Spleen (tissue), 11 donors: ENCODE data around the gene GRAP2. TPM values are rescaled to one million over a fixed set of nuclear protein-coding genes. Genes with fewer than 3 reads are reported as not detected.
A peak's percentile ranks its signal among the peaks of the same experiment; 100 is the strongest.

Experiments used
- DNase-seq: peaks from one replicate; pipeline ENCODE4 v3.0.0-alpha.2; 2020
- H3K27ac ChIP-seq, 8 donors: fragments of 200-600 bp; sonication (generic) in 7 of 8; 1 replicate in 4 of 8; 2 replicates in 4 of 8; pipeline versions ENCODE4 v1.5.0 to v1.8.0; 2016 to 2021; ENCODE audit warnings: inconsistent platforms in 4 of 8, mild to moderate bottlenecking in 4 of 8, moderate library complexity in 1 of 8
- H3K27me3 ChIP-seq, 7 donors: fragments of 200-600 bp; sonication (generic) in 6 of 7; replicated peaks in 1 of 7; 1 replicate in 4 of 7; 2 replicates in 3 of 7; pipeline versions ENCODE4 v1.5.0 to v1.8.0; 2016 to 2021; ENCODE audit warnings: inconsistent platforms in 3 of 7, mild to moderate bottlenecking in 1 of 7
- H3K36me3 ChIP-seq, 6 donors: fragments of 200-600 bp; sonication (generic) in 5 of 6; 1 replicate in 4 of 6; 2 replicates in 2 of 6; pipeline versions ENCODE4 v1.5.0 to v1.8.0; 2016 to 2021; ENCODE audit warnings: inconsistent platforms in 2 of 6
- H3K4me1 ChIP-seq, 6 donors: fragments of 200-600 bp; sonication (generic) in 5 of 6; 1 replicate in 3 of 6; 2 replicates in 3 of 6; pipeline versions ENCODE4 v1.5.0 to v1.8.0; 2016 to 2021; ENCODE audit warnings: inconsistent platforms in 3 of 6
- H3K4me3 ChIP-seq, 8 donors: fragments of 200-600 bp; sonication (generic) in 7 of 8; 1 replicate in 4 of 8; 2 replicates in 4 of 8; pipeline versions ENCODE4 v1.5.0 to v1.8.0; 2016 to 2021; ENCODE audit warnings: inconsistent platforms in 4 of 8, mild to moderate bottlenecking in 4 of 8, moderate library complexity in 2 of 8
- H3K9me3 ChIP-seq, 8 donors: fragments of 200-600 bp; sonication (generic) in 7 of 8; 1 replicate in 4 of 8; 2 replicates in 4 of 8; pipeline versions ENCODE4 v1.5.0 to v1.8.0; 2016 to 2021; ENCODE audit warnings: inconsistent platforms in 4 of 8
- CTCF ChIP-seq, 11 experiments: fragments of 200-600 bp in 7 of 11; fragments of 450-650 bp in 4 of 11; sonication (generic) in 4 of 11; IDR thresholded peaks in 8 of 11; conservative IDR thresholded peaks in 3 of 11; 1 replicate in 7 of 11; 2 replicates in 4 of 11; pipeline versions ENCODE4 v1.4.0 to v1.8.0; 2016 to 2021; ENCODE audit warnings: antibody characterized with exemption in 11 of 11, inconsistent platforms in 4 of 11, mild to moderate bottlenecking in 1 of 11
- POLR2A ChIP-seq, 3 donors: fragments of 450-650 bp; IDR thresholded peaks; one replicate each; pipeline ENCODE4 v1.5.1; 2017; ENCODE audit warnings: antibody characterized with exemption in 3 of 3, mild to moderate bottlenecking in 1 of 3
- POLR2AphosphoS5 ChIP-seq, 3 donors: sonication (generic); formaldehyde crosslinking; IDR thresholded peaks; one replicate each; pipeline ENCODE4 v1.5.1; 2017; ENCODE audit warnings: antibody characterized with exemption in 3 of 3
- WGBS, 5 donors: extraction: QIAGEN DNeasy Blood & Tissue Kit in 3 of 5; methylation state at CpG; one replicate each; pipeline versions ENCODE4 v1.1.5 to v1.1.7; 2013 to 2018; 5-methylcytosine and 5-hydroxymethylcytosine counted together
- intact Hi-C: fragments of 100-400 bp; cut with DNase I; formaldehyde crosslinking; loops from one replicate; pipeline ENCODE4 v1.15.0; 2023; ENCODE audit warnings: low total_unique reads
- polyA plus RNA-seq, 3 donors: library from polyadenylated mRNA; stranded (reverse); fragments of 200-250 nt; gene quantifications; one replicate each; pipeline ENCODE4 v1.2.1, GENCODE V29; 2013
- total RNA-seq, 7 donors: library from RNA; depleted of rRNA in 3 of 7; stranded (reverse); fragments of >200 nt in 3 of 7; fragmentation: NEBNext Ultra II Directional in 4 of 7; extraction: Animal tissue kit (Norgen Biotek cat#: 25700) in 4 of 7; gene quantifications; one replicate each; pipeline versions ENCODE4 v1.1.0 to v1.2.1, GENCODE V29; 2016 to 2021
- donor health status: healthy with polysubstance abuse.
- donor health status: DM: no; HTN: no; CAD: no; lungs with moderate emphysema.
- donor health status: DM: no; HTN: no; CAD: no.
- donor health status: Bipolar disorder and iron deficiency.
- donor health status: healthy.
- donor health status: DM: no; HTN: no; CAD: no.
- donor health status: DM: yes; HTN: yes; CAD: no.

Gene GRAP2
- total and polyA plus RNA-seq, 10 donors: 3.1 to 40.3 (median 29.8) TPM

- no peak for TF ChIP-seq CTCF (IDR thresholded peaks at IDR 0.05 in 8 of 11, conservative IDR thresholded peaks at IDR 0.05 in 3 of 11)
- TF ChIP-seq POLR2AphosphoS5 (IDR thresholded peaks at IDR 0.05): no peak
- no peak for TF ChIP-seq POLR2A (IDR thresholded peaks at IDR 0.05)
- DNase-seq: no peak
- Histone ChIP-seq H3K9me3 (no peaks in the 10 kb centered on the region), H3K27me3 (peaks cover 0 to 72% (median 36%) of the 10 kb centered on the region in 7 donors), H3K4me1 (peaks cover 0 to 27% (median 16%) of the 10 kb centered on the region in 6 donors), H3K36me3 (no peaks in the 10 kb centered on the region), H3K4me3 (peak overlapping the region in 6 of 8 donors; percentile 5 to 64 (median 29)), H3K27ac (no peak overlapping the region)
- WGBS, 5 donors: 15 to 30% (median 27%) methylated on average over 20 of the region's 20 CpGs
- intact Hi-C loops: no loop called here
These were observed 93.2 kb downstream of the GRAP2 start for GRCh38 chr22:39994041-39994565.

GRCh38 chr22:39994566-39995392 lies 93.9 kb downstream of the GRAP2 start, which contains the start of gene FAM83F:
FAM83F (plus strand) TSS chr22:39994954; CDS start chr22:39995043, 89 bp downstream.
- H3K27ac ChIP-seq: no peak within 1 kb of the TSS
- H3K4me3 ChIP-seq: peak within 1 kb of the TSS in 7 of 8 donors; percentile 15 to 64 (median 30)
- peak; percentile 77 for DNase-seq
- TF ChIP-seq POLR2A (IDR thresholded peaks at IDR 0.05) (no peak), CTCF (IDR thresholded peaks at IDR 0.05 in 8 of 11, conservative IDR thresholded peaks at IDR 0.05 in 3 of 11) (no peak), POLR2AphosphoS5 (IDR thresholded peaks at IDR 0.05) (peak in 1 of 3 donors; percentile 47)
- H3K9me3 ChIP-seq: no peaks in the 10 kb centered on the region
- H3K4me1 ChIP-seq: peaks cover 0 to 27% (median 16%) of the 10 kb centered on the region in 6 donors
- H3K27me3 ChIP-seq: peaks cover 0 to 68% (median 36%) of the 10 kb centered on the region in 7 donors
- 7 to 18% (median 8%) methylated on average over 33 to 115 of the region's 115 CpGs for WGBS, 5 donors
- no peaks in the 10 kb centered on the region for H3K36me3 ChIP-seq
- intact Hi-C loops: no loop called here

- Histone ChIP-seq H3K4me1 (peaks cover 0 to 27% (median 16%) of the 10 kb centered on the region in 6 donors), H3K27ac (no peak overlapping the region), H3K27me3 (peaks cover 0 to 65% (median 36%) of the 10 kb centered on the region in 7 donors), H3K4me3 (peak overlapping the region in 4 of 8 donors; percentile 28 to 64 (median 33)), H3K9me3 (no peaks in the 10 kb centered on the region), H3K36me3 (no peaks in the 10 kb centered on the region)
- TF ChIP-seq CTCF (IDR thresholded peaks at IDR 0.05 in 8 of 11, conservative IDR thresholded peaks at IDR 0.05 in 3 of 11): no peak
- no peak for TF ChIP-seq POLR2A (IDR thresholded peaks at IDR 0.05)
- no peak for TF ChIP-seq POLR2AphosphoS5 (IDR thresholded peaks at IDR 0.05)
- 68 to 83% (median 72%) methylated on average over 21 to 35 of the region's 35 CpGs for WGBS, 5 donors
- intact Hi-C loops: no loop called here
- no peak for DNase-seq
These were observed 94.7 kb downstream of the GRAP2 start for GRCh38 chr22:39995393-39996252.
